ENCODE measurements around the gene SRP14.

DNA sequence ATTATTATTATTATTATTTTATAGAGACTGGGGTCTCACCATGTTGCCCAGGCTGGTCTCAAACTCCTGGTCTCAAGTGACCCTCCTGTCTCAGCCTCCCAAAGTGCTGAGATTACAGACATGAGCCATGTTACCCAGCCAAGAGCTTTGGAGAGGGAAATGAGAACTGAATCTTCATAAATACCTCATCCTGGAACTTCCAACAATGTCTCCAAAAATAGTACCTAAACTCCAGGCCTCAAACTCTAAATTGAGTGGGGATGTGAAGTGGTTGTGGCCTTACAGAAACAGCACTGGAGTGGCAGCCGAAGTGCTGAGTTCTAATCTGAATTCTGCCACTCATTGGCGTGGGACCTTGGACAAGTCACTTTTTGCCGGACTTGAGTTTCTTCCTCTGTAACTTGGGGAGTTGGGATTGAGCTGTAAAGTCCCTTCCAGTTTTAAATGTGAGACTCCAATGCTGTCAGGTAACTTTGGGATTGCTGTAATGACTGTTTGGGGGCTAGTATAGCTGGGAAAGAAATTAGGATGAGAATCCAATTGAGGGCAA lies 10.0 kb upstream of the SRP14 start:
- no peak for TF ChIP-seq CTCF (IDR thresholded peaks at IDR 0.05)
- TF ChIP-seq POLR2A (IDR thresholded peaks at IDR 0.05), result no peak
- no peak for TF ChIP-seq POLR2AphosphoS5 (IDR thresholded peaks at IDR 0.05)
